GM13976 (cell line): ENCODE measurements around the gene ARHGAP45.
A peak's percentile ranks its signal among the peaks of the same experiment; 100 is the strongest.

Experiments used
- DNase-seq: peaks from one replicate; pipeline ENCODE4 v3.0.0; 2012; ENCODE audit warnings: low spot score
- in situ Hi-C: fragments of 300-500 bp; cut with MboI; formaldehyde crosslinking; loops from one replicate; pipeline ENCODE4 v1.12.0; 2022; ENCODE audit warnings: low sequenced_read_pairs, mixed read lengths, inconsistent platforms; ENCODE audit not compliant: unreplicated experiment
- TF ChIP-seq, protein P1 (sequence below): IDR thresholded peaks from 2 replicates; pipeline ENCODE4 v1.5.1; 2012; ENCODE audit warnings: borderline replicate concordance, mild to moderate bottlenecking; ENCODE audit not compliant: insufficient read depth; ENCODE audit errors: extremely low read depth, missing control alignments, control extremely low read depth

Gene ARHGAP45

DNA sequence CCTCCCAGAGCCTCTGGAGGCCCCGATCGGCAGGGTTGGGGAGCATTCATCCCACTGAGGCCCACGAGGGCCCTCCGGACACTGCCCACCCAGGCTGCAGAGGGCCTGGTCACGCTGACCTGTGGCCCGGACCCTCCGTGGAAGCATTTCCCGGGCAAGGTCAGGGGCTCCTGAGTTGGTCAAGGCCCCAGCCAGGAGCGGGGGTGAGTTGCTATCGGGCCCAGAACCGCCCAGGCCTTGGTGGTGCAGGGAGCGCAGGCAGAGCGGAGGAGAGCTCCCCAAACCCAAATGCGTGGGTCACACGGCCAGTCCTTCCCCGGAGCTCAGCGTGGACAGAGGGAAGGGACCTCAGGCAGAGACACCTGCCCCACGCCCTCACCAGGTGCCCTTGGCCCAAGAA lies 62.6 kb downstream of the ARHGAP45 start:
- in situ Hi-C loops = no loop called here
- TF ChIP-seq, protein P1, sequence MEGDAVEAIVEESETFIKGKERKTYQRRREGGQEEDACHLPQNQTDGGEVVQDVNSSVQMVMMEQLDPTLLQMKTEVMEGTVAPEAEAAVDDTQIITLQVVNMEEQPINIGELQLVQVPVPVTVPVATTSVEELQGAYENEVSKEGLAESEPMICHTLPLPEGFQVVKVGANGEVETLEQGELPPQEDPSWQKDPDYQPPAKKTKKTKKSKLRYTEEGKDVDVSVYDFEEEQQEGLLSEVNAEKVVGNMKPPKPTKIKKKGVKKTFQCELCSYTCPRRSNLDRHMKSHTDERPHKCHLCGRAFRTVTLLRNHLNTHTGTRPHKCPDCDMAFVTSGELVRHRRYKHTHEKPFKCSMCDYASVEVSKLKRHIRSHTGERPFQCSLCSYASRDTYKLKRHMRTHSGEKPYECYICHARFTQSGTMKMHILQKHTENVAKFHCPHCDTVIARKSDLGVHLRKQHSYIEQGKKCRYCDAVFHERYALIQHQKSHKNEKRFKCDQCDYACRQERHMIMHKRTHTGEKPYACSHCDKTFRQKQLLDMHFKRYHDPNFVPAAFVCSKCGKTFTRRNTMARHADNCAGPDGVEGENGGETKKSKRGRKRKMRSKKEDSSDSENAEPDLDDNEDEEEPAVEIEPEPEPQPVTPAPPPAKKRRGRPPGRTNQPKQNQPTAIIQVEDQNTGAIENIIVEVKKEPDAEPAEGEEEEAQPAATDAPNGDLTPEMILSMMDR = no peak
- no peak for DNase-seq

DNA sequence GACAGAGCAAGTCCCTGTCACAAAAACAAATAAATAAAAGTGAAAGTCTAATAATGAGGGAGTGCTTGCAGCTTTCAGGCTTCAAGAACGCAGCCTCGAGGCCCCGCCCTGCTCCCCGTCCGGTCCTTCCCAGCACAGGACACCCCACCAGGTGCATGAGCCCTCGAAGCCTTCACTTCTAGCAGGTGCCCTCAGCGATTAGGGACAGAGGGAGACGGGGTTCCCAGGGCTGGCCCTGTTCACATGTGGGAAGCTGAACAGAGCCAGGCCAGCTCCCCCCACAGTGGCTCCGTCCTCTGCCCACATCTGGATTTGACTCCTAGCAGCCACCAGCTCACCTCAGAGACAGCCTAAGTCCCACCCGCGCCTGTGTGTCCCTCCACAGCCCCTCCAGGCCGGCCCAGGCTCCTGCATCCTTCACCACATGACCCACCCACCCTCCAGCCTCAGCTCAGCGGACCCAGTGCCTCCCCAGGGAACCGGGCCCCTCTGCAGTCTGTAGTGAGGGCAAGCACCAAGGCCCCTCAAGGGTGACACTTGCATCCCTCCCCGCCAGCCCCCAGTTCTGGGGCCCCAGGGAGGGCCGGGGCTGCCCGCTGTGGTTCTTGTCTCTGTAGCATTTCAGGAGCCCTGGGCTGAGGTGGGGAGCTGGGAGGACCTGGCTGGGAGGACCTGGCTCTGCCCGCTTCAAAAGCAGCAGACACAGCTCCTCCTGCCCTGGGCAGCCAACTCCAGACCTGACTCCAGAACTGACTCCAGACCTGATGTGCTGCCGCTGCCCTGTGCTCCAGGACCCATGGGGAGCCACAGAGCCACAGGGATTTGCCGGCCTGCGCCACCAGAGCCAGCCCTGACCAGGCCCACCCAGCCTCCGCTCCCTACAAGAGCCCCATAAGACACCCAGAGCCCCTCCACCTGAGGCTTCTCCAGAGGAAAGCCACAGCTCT lies 64.1 kb downstream of the ARHGAP45 start:
- TF ChIP-seq, protein P1 = no peak
- no peak for DNase-seq
- in situ Hi-C loops = no loop called here

DNA sequence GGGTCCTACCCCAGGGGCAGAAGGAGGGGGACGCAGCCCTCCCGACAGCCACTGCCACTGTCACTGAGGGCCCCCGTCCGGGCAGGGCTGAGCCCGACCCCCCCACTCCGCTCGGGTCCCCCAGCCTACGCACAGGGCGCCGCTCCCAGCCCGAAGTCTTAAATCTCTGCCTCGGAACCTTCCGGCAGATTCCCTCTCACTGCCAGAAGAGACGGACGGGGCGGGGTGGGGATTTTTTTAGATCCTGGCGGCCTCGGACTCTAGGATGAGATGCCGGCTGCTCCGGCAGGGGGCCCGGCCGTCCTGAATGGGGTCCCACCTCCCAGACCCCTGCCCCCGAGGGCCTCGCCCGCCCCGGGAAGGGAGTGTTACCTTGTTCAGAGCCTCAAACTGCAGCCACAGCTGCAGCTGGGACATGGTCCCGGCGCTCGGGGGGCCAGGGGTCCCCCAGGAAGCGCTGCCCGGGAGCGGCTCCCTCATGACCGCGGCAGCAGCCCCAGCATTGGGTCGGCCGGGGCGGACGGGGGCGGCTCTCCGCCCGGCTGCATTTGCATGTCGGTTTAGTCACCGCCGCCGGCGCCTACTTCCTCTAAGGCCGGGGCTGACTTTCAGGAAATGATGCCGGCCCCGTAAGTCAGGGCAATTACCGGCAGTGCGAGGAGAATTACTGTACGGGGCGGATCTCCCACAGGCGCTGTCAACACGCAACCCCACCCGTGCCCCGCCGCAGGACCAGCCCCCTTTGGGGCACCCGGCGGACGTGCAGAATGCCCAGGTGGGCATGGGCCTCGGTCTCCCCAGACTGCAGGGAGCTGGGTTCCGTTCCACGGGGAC lies 65.0 kb downstream of the ARHGAP45 start:
- in situ Hi-C loops = no loop called here
- TF ChIP-seq, protein P1 = no peak
- peak; percentile 90 for DNase-seq

DNA sequence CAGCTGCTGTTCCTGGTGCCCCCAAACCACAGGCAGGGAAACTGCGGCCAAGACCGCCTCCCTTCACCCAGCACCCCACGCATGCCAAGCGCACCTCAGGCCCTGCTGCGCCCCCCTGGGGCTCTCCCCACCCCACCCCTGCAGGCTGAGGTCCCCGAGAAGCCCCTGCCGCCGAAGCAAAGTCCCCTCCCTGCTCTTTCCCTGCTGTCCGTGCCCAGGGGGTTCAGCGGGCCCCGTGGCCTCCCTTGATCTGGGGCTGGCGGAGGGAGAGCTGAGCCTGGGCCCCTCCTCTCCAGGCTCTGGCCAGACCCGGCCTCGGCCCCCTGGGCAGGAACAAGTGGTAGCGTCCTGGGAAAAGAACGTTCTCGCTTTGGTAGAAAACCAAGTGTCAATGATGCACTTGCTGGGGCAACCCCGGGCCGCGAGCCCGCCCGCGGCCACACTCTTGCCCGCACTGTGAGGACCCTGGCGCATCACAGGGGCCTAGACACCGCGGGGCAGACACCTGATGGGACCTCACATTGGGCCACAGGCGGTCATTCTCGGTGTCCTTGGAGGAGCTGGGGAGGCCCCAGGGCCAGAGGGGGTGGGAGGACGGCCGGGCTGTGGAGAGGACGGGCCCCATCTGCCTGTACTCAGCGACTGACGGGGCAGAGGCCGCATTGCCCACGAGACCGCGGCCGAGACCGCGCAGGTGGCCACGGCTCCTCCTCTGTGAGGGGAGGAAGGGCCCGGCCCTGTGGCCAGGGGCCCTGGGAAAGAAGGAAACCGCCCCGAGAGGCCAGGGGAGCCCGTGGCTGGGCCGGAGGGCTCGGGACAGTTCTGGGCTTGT lies 65.8 kb downstream of the ARHGAP45 start:
- TF ChIP-seq, protein P1 = no peak
- in situ Hi-C loops = no loop called here
- DNase-seq = no peak

DNA sequence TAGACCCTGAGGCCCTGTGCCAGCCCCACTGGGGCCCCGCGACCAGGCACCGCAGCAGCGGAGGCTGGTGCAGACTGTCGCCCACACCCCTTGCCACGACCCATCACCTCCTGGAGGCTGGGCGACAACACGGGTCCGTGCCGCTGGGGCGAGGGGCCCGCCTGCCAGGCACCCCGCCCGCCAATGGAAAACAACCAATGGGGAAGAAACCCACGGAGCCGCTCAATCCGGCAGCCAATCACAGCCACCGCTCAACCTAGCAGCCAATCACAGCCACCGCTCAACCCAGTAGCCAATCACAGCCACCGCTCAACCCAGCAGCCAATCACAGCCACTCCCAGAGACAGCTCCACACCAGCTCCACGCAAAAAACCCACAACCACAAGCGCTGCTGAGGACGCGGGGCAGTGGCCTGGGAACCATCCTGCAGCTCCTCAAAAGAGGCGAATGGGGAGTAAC lies 66.5 kb downstream of the ARHGAP45 start:
- in situ Hi-C loops = no loop called here
- TF ChIP-seq, protein P1 = no peak
- peak; percentile 93 for DNase-seq

DNA sequence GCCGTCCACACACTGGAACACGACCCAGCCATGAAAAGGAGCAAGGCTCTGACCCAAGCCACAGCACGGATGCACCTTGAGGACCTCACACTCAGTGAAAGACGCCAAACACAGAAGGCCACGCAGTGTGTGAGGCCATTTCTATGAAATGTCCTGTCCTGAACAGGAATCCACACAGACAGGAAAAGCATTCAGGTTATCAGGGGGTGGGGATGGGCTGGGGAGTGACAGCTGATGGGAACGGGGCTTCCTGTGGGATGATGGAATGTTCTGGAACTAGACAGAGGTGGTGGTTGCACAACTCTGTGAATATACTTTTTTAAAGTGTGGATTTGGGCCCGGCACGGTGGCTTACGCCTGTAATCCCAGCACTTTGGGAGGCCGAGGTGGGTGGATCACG lies 67.5 kb downstream of the ARHGAP45 start:
- no peak for DNase-seq
- in situ Hi-C loops = no loop called here
- TF ChIP-seq, protein P1 = no peak
